Effector memory CD8-positive, alpha-beta T cell (primary cell): ENCODE measurements around the gene ZNF516.

Experiments
- ATAC-seq: fragments of 150-1000 bp; cut with Tn5 transposase; replicated peaks from 2 replicates; pipeline ENCODE4 v1.10.0; 2021; ENCODE audit warnings: mild to moderate bottlenecking, moderate library complexity
- DNase-seq, 3 experiments: peaks; one replicate each; pipeline ENCODE4 v3.0.0; 2021
- H3K27ac Mint-ChIP-seq, 2 donors: one replicate each; pipeline ENCODE4 v1.8.0; 2022; ENCODE audit warnings: mild to moderate bottlenecking in 2 of 2, mixed read lengths in 2 of 2, moderate library complexity in 2 of 2
- H3K27me3 Mint-ChIP-seq, 2 donors: one replicate each; pipeline ENCODE4 v1.8.0; 2022; ENCODE audit warnings: mixed read lengths in 2 of 2
- H3K36me3 Mint-ChIP-seq: one replicate; pipeline ENCODE4 v1.8.0; 2022; ENCODE audit warnings: mild to moderate bottlenecking, moderate library complexity, mixed read lengths; ENCODE audit not compliant: insufficient read depth
- H3K4me1 Mint-ChIP-seq, 2 donors: one replicate each; pipeline ENCODE4 v1.8.0; 2022; ENCODE audit warnings: low read depth in 2 of 2, mixed read lengths in 2 of 2
- H3K4me3 Mint-ChIP-seq, 2 donors: one replicate each; pipeline ENCODE4 v1.8.0; 2022; ENCODE audit warnings: mild to moderate bottlenecking in 2 of 2, mixed read lengths in 2 of 2, moderate library complexity in 2 of 2
- H3K9me3 Mint-ChIP-seq, 2 donors: one replicate each; pipeline ENCODE4 v1.8.0; 2022; ENCODE audit warnings: mixed read lengths in 2 of 2

ZNF516 gene

GRCh38 chr18:76447258-76447890, 47.7 kb downstream of the ZNF516 start:
- Mint-ChIP-seq H3K27ac (no peak overlapping the region), H3K9me3 (no peaks in the 10 kb centered on the region), H3K4me1 (peaks cover 4 to 34% of the 10 kb centered on the region in 2 donors), H3K4me3 (no peak overlapping the region), H3K36me3 (no peaks in the 10 kb centered on the region), H3K27me3 (peaks cover 43 to 64% of the 10 kb centered on the region in 2 donors)
- DNase-seq (no peak), ATAC-seq (no peak)

- no peak overlapping the region for H3K27ac Mint-ChIP-seq
- H3K36me3 Mint-ChIP-seq = no peaks in the 10 kb centered on the region
- H3K4me3 Mint-ChIP-seq = no peak overlapping the region
- ATAC-seq = no peak
- H3K9me3 Mint-ChIP-seq = no peaks in the 10 kb centered on the region
- no peak for DNase-seq
- H3K27me3 Mint-ChIP-seq = peaks cover 37 to 56% of the 10 kb centered on the region in 2 donors
- peaks cover 4 to 29% of the 10 kb centered on the region in 2 donors for H3K4me1 Mint-ChIP-seq
These were observed 48.5 kb downstream of the ZNF516 start for GRCh38 chr18:76446321-76447257.

GRCh38 chr18:76445741-76446232, 49.3 kb downstream of the ZNF516 start:
- Mint-ChIP-seq H3K27me3 (peaks cover 32 to 49% of the 10 kb centered on the region in 2 donors), H3K9me3 (no peaks in the 10 kb centered on the region), H3K4me3 (no peak overlapping the region), H3K4me1 (peaks cover 2 to 25% of the 10 kb centered on the region in 2 donors), H3K27ac (no peak overlapping the region), H3K36me3 (no peaks in the 10 kb centered on the region)
- ATAC-seq (no peak), DNase-seq (no peak)

- H3K27ac Mint-ChIP-seq = no peak overlapping the region
- ATAC-seq = no peak
- peaks cover 27 to 45% of the 10 kb centered on the region in 2 donors for H3K27me3 Mint-ChIP-seq
- H3K9me3 Mint-ChIP-seq = no peaks in the 10 kb centered on the region
- no peak overlapping the region for H3K4me3 Mint-ChIP-seq
- no peaks in the 10 kb centered on the region for H3K36me3 Mint-ChIP-seq
- peaks cover 0 to 21% of the 10 kb centered on the region in 2 donors for H3K4me1 Mint-ChIP-seq
- no peak for DNase-seq
These were observed 49.8 kb downstream of the ZNF516 start for GRCh38 chr18:76445275-76445674.

- Mint-ChIP-seq H3K36me3 (peaks cover 5% of the 10 kb centered on the region), H3K9me3 (no peaks in the 10 kb centered on the region), H3K27me3 (peaks cover 20 to 39% of the 10 kb centered on the region in 2 donors), H3K4me3 (no peak overlapping the region), H3K27ac (no peak overlapping the region), H3K4me1 (peaks cover 0 to 18% of the 10 kb centered on the region in 2 donors)
- no peak for ATAC-seq
- no peak for DNase-seq
These were observed 50.5 kb downstream of the ZNF516 start for GRCh38 chr18:76444446-76445105.

GRCh38 chr18:76443519-76444445, 51.3 kb downstream of the ZNF516 start:
- DNase-seq = no peak
- Mint-ChIP-seq H3K4me3 (no peak overlapping the region), H3K4me1 (peaks cover 0 to 11% of the 10 kb centered on the region in 2 donors), H3K27ac (no peak overlapping the region), H3K36me3 (peaks cover 6% of the 10 kb centered on the region), H3K9me3 (no peaks in the 10 kb centered on the region), H3K27me3 (peaks cover 12 to 31% of the 10 kb centered on the region in 2 donors)
- no peak for ATAC-seq

GRCh38 chr18:76442413-76443171, 52.5 kb downstream of the ZNF516 start:
- Mint-ChIP-seq H3K4me3 (no peak overlapping the region), H3K9me3 (no peaks in the 10 kb centered on the region), H3K27me3 (peaks cover 8 to 27% of the 10 kb centered on the region in 2 donors), H3K27ac (no peak overlapping the region), H3K36me3 (peaks cover 11% of the 10 kb centered on the region), H3K4me1 (peaks cover 0 to 4% of the 10 kb centered on the region in 2 donors)
- ATAC-seq (no peak), DNase-seq (no peak)

- Mint-ChIP-seq H3K27me3 (peaks cover under 1 to 28% of the 10 kb centered on the region in 2 donors), H3K4me3 (no peak overlapping the region), H3K4me1 (no peaks in the 10 kb centered on the region), H3K9me3 (no peaks in the 10 kb centered on the region), H3K36me3 (peaks cover 11% of the 10 kb centered on the region), H3K27ac (no peak overlapping the region)
- DNase-seq (no peak), ATAC-seq (no peak)
These were observed 53.2 kb downstream of the ZNF516 start for GRCh38 chr18:76441668-76442412.

- Mint-ChIP-seq H3K27ac (no peak overlapping the region), H3K9me3 (no peaks in the 10 kb centered on the region), H3K27me3 (peaks cover 0 to 26% of the 10 kb centered on the region in 2 donors), H3K4me1 (no peaks in the 10 kb centered on the region), H3K36me3 (peaks cover 11% of the 10 kb centered on the region), H3K4me3 (no peak overlapping the region)
- ATAC-seq = no peak
- no peak for DNase-seq
These were observed 53.9 kb downstream of the ZNF516 start for GRCh38 chr18:76441002-76441667.

- Mint-ChIP-seq H3K4me3 (no peak overlapping the region), H3K36me3 (peaks cover 11% of the 10 kb centered on the region), H3K9me3 (no peaks in the 10 kb centered on the region), H3K4me1 (peaks cover 0 to 2% of the 10 kb centered on the region in 2 donors), H3K27me3 (peaks cover 5 to 16% of the 10 kb centered on the region in 2 donors), H3K27ac (no peak overlapping the region)
- DNase-seq (no peak), ATAC-seq (no peak)
These were observed 57.1 kb downstream of the ZNF516 start for GRCh38 chr18:76437910-76438309.

GRCh38 chr18:76437011-76437410, 58.0 kb downstream of the ZNF516 start:
- Mint-ChIP-seq H3K27me3 (peaks cover 14 to 16% of the 10 kb centered on the region in 2 donors), H3K4me3 (no peak overlapping the region), H3K27ac (no peak overlapping the region), H3K9me3 (no peaks in the 10 kb centered on the region), H3K36me3 (peaks cover 14% of the 10 kb centered on the region), H3K4me1 (peaks cover 0 to 9% of the 10 kb centered on the region in 2 donors)
- ATAC-seq = no peak
- no peak for DNase-seq
